ENCODE results near the gene IQCF5.

Gene IQCF5

DNA sequence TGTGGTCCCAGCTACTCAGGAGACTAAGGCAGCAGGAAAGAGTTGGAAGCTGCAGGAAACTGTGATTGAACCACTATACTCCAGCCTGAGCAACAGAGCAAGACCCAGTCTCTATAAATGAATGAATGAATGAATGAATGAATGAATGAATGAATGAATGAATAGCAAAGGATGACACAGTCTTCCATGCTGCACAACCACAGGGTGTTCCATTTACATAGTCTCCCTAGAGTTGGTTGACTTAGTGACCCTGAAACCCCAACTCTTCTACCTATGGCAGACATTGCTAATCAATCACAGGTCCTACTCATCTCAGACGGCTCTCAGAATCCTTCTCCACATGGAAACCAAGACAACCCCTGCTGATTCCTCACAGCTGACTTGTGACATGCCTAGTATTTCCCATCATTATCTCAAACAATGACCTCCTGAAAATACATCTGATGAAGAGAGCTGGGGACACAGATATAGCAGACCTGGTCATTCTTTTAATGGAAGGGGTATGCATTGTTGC lies 2.1 kb downstream of the IQCF5 start:
- no peak for TF ChIP-seq POLR2AphosphoS5 (IDR thresholded peaks at IDR 0.05; ENCODE audit: low read depth, low read length)
- TF ChIP-seq TAF1 (IDR thresholded peaks at IDR 0.05; ENCODE audit: borderline replicate concordance, insufficient read depth, low read length): no peak
- TF ChIP-seq FOXP2 (optimal IDR thresholded peaks at IDR 0.05; ENCODE audit: borderline replicate concordance, extremely low read depth, extremely low read length, insufficient read depth): no peak
- no peak for TF ChIP-seq REST (IDR thresholded peaks at IDR 0.05; ENCODE audit: insufficient read depth in 1 of 2, low read depth in 2 of 2, low read length in 2 of 2)
- TF ChIP-seq SIN3A (IDR thresholded peaks at IDR 0.05; ENCODE audit: borderline replicate concordance, insufficient read depth, low read length): no peak

- TF ChIP-seq SIN3A (IDR thresholded peaks at IDR 0.05; ENCODE audit: borderline replicate concordance, insufficient read depth, low read length) (no peak), POLR2AphosphoS5 (IDR thresholded peaks at IDR 0.05; ENCODE audit: low read depth, low read length) (no peak), REST (IDR thresholded peaks at IDR 0.05; ENCODE audit: insufficient read depth in 1 of 2, low read depth in 2 of 2, low read length in 2 of 2) (no peak), TAF1 (IDR thresholded peaks at IDR 0.05; ENCODE audit: borderline replicate concordance, insufficient read depth, low read length) (no peak), FOXP2 (optimal IDR thresholded peaks at IDR 0.05; ENCODE audit: borderline replicate concordance, extremely low read depth, extremely low read length, insufficient read depth) (no peak)
Measured at GRCh38 chr3:51869304-51869703, 6.1 kb downstream of the IQCF5 start.

DNA sequence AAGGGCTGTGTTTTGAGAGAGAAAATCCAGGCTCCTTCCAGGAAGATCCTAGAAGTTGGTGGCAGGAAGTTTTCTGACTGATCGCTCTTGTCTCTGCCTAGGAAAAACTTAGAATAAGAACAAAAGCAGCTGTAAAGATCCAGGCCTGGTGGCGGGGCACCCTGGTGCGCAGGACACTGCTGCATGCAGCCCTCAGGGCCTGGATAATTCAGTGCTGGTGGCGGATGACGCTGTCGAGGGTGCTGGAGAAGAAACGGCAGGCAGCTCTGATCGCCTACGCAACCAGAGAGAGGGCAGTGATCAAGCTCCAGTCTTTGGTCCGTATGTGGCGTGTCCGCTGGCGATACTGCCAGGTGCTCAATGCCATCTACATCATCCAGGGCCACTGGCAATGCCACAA lies 12.5 kb downstream of the IQCF5 start:
- TF ChIP-seq FOXP2 (optimal IDR thresholded peaks at IDR 0.05; ENCODE audit: borderline replicate concordance, extremely low read depth, extremely low read length, insufficient read depth): no peak
- TF ChIP-seq POLR2AphosphoS5 (IDR thresholded peaks at IDR 0.05; ENCODE audit: low read depth, low read length): no peak
- no peak for TF ChIP-seq REST (IDR thresholded peaks at IDR 0.05; ENCODE audit: insufficient read depth in 1 of 2, low read depth in 2 of 2, low read length in 2 of 2)
- no peak for TF ChIP-seq TAF1 (IDR thresholded peaks at IDR 0.05; ENCODE audit: borderline replicate concordance, insufficient read depth, low read length)
- TF ChIP-seq SIN3A (IDR thresholded peaks at IDR 0.05; ENCODE audit: borderline replicate concordance, insufficient read depth, low read length): no peak

DNA sequence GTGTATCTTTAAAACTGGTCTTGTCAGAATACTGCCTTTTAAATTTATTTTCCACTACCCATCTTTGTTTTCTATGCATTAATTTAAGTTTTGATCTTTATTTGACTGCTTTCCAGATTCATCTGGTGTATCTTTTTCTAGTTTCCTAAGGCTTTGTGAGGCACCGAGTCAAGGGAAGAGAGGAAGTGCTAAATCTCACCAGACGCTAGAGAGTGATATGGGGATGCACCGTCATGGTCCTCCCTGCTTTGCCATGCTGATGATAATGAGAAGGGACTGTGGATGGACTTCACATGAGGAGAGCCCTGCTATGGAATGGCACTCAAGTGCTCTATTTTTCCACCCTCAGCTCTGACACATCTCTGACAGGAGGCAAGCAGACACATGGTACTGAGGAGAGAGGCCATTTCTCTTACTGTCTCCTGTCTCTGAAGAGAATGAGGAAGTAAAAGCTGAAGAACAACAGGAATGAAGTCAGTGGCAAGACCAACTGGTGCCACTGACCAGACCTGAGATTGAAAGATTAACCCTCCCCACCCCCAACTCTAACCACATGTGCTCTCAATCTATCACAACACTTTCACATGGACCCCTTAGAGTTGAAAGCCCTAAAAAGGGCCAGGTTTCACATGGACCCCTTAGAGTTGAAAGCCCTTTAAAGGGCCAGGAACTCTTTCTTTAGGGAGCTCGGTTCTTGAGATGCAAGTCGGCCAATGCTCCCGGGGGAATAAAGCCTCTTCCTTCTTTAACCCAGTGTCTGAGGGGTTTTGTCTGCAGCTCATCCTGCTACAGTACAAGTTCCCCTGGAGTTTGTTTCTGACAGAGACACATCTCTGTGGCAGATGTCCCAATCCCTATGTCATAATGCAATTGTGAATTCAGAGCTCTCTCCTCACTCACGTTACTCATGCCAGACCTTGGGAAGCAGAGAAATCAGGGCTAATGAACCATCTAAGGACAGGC lies 14.4 kb downstream of the IQCF5 start, which contains the start of gene IQCF2:
TSS of gene IQCF2 (plus strand) at position 913 of the 963 bp plus-strand sequence. CDS start 52 bp downstream, outside the sequence.
- no peak for TF ChIP-seq TAF1 (IDR thresholded peaks at IDR 0.05; ENCODE audit: borderline replicate concordance, insufficient read depth, low read length)
- TF ChIP-seq POLR2AphosphoS5 (IDR thresholded peaks at IDR 0.05; ENCODE audit: low read depth, low read length): no peak
- TF ChIP-seq FOXP2 (optimal IDR thresholded peaks at IDR 0.05; ENCODE audit: borderline replicate concordance, extremely low read depth, extremely low read length, insufficient read depth): no peak
- no peak for TF ChIP-seq REST (IDR thresholded peaks at IDR 0.05; ENCODE audit: insufficient read depth in 1 of 2, low read depth in 2 of 2, low read length in 2 of 2)
- TF ChIP-seq SIN3A (IDR thresholded peaks at IDR 0.05; ENCODE audit: borderline replicate concordance, insufficient read depth, low read length): no peak
